Neural crest cell (in vitro differentiated cells): Measurements from ENCODE around the gene ELAVL4. TPM values are rescaled to one million over a fixed set of nuclear protein-coding genes. Genes with fewer than 3 reads are reported as not detected.

Source experiments
- DNase-seq: peaks from one replicate; pipeline ENCODE4 v3.0.0; 2021; ENCODE audit warnings: low read depth, mixed read lengths, low spot score
- H3K27ac Mint-ChIP-seq: one replicate; pipeline ENCODE4 v1.8.0; 2021; ENCODE audit warnings: mild to moderate bottlenecking, mixed read lengths; ENCODE audit not compliant: unreplicated experiment
- H3K27me3 Mint-ChIP-seq: 2 replicates; pipeline ENCODE4 v1.8.0; 2021; ENCODE audit warnings: low read depth, mild to moderate bottlenecking, mixed read lengths
- H3K36me3 Mint-ChIP-seq: 2 replicates; pipeline ENCODE4 v1.8.0; 2021; ENCODE audit warnings: low read depth, mild to moderate bottlenecking, mixed read lengths
- H3K4me1 Mint-ChIP-seq: 2 replicates; pipeline ENCODE4 v1.8.0; 2021; ENCODE audit warnings: mixed read lengths
- H3K4me3 Mint-ChIP-seq: one replicate; pipeline ENCODE4 v1.8.0; 2021; ENCODE audit warnings: mild to moderate bottlenecking, mixed read lengths
- H3K9me3 Mint-ChIP-seq: 2 replicates; pipeline ENCODE4 v1.8.0; 2021; ENCODE audit warnings: mixed read lengths
- CTCF ChIP-seq: fragments of 200-600 bp; sonication (generic); conservative IDR thresholded peaks from 2 replicates; pipeline ENCODE4 v1.5.0; 2021; ENCODE audit warnings: antibody characterized with exemption, mild to moderate bottlenecking
- total RNA-seq: library from RNA; stranded (reverse); gene quantifications from 2 replicates; pipeline ENCODE4 v1.2.1, GENCODE V29; 2021

Gene ELAVL4
- total RNA-seq, 1 donor from 2014 or later: 0.77 TPM

GRCh38 chr1:50243939-50244338 is 135.2 kb downstream of the ELAVL4 start:
- H3K27ac Mint-ChIP-seq: no peak overlapping the region
- H3K4me3 Mint-ChIP-seq: no peak overlapping the region
- no peak for TF ChIP-seq CTCF
- no peaks in the 10 kb centered on the region for H3K4me1 Mint-ChIP-seq
- H3K27me3 Mint-ChIP-seq: no peaks in the 10 kb centered on the region
- H3K9me3 Mint-ChIP-seq: peaks cover 15% of the 10 kb centered on the region
- no peak for DNase-seq
- no peaks in the 10 kb centered on the region for H3K36me3 Mint-ChIP-seq

- H3K27me3 Mint-ChIP-seq: no peaks in the 10 kb centered on the region
- H3K27ac Mint-ChIP-seq: no peak overlapping the region
- no peaks in the 10 kb centered on the region for H3K36me3 Mint-ChIP-seq
- peaks cover 19% of the 10 kb centered on the region for H3K9me3 Mint-ChIP-seq
- no peaks in the 10 kb centered on the region for H3K4me1 Mint-ChIP-seq
- no peak for TF ChIP-seq CTCF
- H3K4me3 Mint-ChIP-seq: no peak overlapping the region
- no peak for DNase-seq
Measured at GRCh38 chr1:50246869-50247268, 138.1 kb downstream of the ELAVL4 start.

- H3K27me3 Mint-ChIP-seq: no peaks in the 10 kb centered on the region
- H3K9me3 Mint-ChIP-seq: peaks cover 20% of the 10 kb centered on the region
- H3K4me1 Mint-ChIP-seq: no peaks in the 10 kb centered on the region
- H3K36me3 Mint-ChIP-seq: no peaks in the 10 kb centered on the region
- H3K4me3 Mint-ChIP-seq: no peak overlapping the region
- no peak overlapping the region for H3K27ac Mint-ChIP-seq
- DNase-seq: no peak
- no peak for TF ChIP-seq CTCF
Measured at GRCh38 chr1:50251702-50252101, 143.0 kb downstream of the ELAVL4 start.

- no peaks in the 10 kb centered on the region for H3K36me3 Mint-ChIP-seq
- no peak overlapping the region for H3K4me3 Mint-ChIP-seq
- H3K27me3 Mint-ChIP-seq: no peaks in the 10 kb centered on the region
- TF ChIP-seq CTCF: no peak
- H3K4me1 Mint-ChIP-seq: no peaks in the 10 kb centered on the region
- H3K27ac Mint-ChIP-seq: no peak overlapping the region
- H3K9me3 Mint-ChIP-seq: peaks cover 19% of the 10 kb centered on the region
- no peak for DNase-seq
Measured at GRCh38 chr1:50252196-50252595, 143.5 kb downstream of the ELAVL4 start.

Other genes starting within 250 kb of the ELAVL4 start
- 0.09 and 0.68 TPM in 2 replicates for gene AGBL4, start 85.0 kb upstream of the ELAVL4 start, total RNA-seq